Activated naive CD8-positive, alpha-beta T cell (primary cell): ENCODE data around the gene SYCE3.

Source experiments
- H3K27ac Mint-ChIP-seq: one replicate; pipeline ENCODE4 v1.8.0; 2021; ENCODE audit warnings: mixed read lengths
- H3K27me3 Mint-ChIP-seq: one replicate; pipeline ENCODE4 v1.8.0; 2021; ENCODE audit warnings: mixed read lengths
- H3K36me3 Mint-ChIP-seq: one replicate; pipeline ENCODE4 v1.8.0; 2021; ENCODE audit warnings: mixed read lengths
- H3K4me1 Mint-ChIP-seq: one replicate; pipeline ENCODE4 v1.8.0; 2021; ENCODE audit warnings: low read depth, mixed read lengths
- H3K4me3 Mint-ChIP-seq: one replicate; pipeline ENCODE4 v1.8.0; 2021; ENCODE audit warnings: mild to moderate bottlenecking, mixed read lengths
- H3K9me3 Mint-ChIP-seq: one replicate; pipeline ENCODE4 v1.8.0; 2021; ENCODE audit warnings: low read depth, mixed read lengths

SYCE3 gene

DNA sequence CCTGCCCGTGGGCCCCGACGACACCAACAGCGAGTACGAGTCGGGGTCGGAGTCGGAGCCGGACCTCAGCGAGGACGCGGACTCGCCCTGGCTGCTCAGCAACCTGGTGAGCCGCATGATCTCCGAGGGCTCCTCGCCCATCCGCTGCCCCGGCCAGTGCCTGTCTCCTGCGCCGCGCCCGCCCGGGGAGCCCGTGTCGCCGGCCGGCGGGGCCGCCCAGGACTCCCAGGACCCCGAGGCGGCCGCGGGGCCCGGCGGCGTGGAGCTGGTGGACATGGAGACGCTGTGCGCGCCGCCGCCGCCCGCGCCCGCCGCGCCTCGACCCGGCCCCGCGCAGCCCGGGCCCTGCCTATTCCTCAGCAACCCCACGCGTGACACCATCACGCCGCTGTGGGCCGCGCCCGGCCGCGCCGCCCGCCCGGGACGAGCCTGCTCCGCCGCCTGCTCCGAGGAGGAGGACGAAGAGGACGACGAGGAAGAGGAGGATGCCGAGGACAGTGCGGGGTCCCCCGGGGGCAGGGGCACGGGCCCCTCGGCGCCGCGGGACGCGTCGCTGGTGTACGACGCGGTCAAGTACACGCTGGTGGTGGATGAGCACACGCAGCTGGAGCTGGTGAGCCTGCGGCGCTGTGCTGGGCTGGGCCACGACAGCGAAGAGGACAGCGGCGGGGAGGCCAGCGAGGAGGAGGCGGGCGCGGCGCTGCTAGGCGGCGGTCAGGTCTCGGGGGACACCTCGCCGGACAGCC, 41.7 kb upstream of the SYCE3 start:
- peaks cover 21% of the 10 kb centered on the region for H3K27me3 Mint-ChIP-seq

DNA sequence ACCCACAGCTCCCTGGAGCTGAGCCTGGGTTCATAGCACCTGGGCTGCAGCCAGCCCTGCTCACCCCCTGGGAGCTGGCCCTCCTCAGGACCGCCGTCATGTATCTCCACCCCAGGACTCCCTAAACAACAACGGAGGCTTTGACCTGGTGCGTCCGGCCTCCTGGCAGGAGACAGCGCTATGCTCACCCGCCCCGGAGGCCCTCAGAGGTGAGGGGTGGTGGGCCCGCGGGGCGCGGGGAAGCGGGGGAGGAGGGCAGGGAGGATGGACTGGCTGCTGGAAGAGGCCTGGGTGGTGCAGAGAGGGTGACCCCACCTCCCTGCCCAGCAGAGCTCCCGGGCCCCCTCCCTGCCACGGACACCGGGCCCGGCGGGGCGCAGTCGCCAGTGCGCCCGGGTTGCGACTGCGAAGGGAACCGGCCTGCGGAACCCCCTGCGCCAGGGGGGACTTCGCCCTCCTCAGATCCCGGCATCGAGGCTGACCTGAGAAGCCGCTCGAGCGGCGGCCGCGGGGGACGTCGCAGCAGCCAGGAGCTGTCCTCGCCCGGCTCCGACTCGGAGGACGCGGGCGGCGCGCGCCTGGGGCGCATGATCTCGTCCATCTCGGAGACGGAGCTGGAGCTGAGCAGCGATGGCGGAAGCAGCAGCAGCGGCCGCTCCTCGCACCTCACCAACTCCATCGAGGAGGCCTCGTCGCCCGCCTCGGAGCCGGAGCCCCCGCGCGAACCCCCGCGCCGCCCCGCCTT, 41.0 kb upstream of the SYCE3 start:
- peaks cover 15% of the 10 kb centered on the region for H3K4me1 Mint-ChIP-seq
- peaks cover 21% of the 10 kb centered on the region for H3K27me3 Mint-ChIP-seq
- no peak overlapping the region for H3K27ac Mint-ChIP-seq
- no peaks in the 10 kb centered on the region for H3K9me3 Mint-ChIP-seq
- H3K4me3 Mint-ChIP-seq = no peak overlapping the region
- H3K36me3 Mint-ChIP-seq = no peaks in the 10 kb centered on the region

More for the DNA sequence above, 41.7 kb upstream of the SYCE3 start:
- no peaks in the 10 kb centered on the region for H3K36me3 Mint-ChIP-seq
- no peak overlapping the region for H3K27ac Mint-ChIP-seq
- H3K4me1 Mint-ChIP-seq = peaks cover 15% of the 10 kb centered on the region
- no peak overlapping the region for H3K4me3 Mint-ChIP-seq
- H3K9me3 Mint-ChIP-seq = no peaks in the 10 kb centered on the region

DNA sequence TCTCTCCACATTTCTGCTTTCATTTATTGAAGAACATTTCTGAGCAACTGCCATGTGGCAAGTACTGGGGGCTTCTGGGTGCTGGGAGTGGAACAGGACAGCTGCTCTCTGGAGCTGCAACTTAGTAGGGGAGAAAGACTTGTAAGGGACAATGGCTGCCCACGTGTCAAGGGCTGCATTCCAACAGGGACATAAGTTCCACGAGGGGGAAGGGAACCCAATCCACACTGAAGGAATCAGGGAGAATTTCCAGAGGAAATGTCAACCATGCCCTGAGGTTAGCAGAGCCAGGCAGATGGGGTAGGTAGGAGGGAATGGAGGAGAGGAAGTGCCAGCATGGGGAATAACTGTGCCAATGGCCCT, 39.6 kb upstream of the SYCE3 start:
- Mint-ChIP-seq H3K27ac (no peak overlapping the region), H3K4me3 (peak overlapping the region; percentile 77), H3K36me3 (peaks cover 2% of the 10 kb centered on the region), H3K4me1 (peaks cover 15% of the 10 kb centered on the region), H3K9me3 (no peaks in the 10 kb centered on the region), H3K27me3 (peaks cover 20% of the 10 kb centered on the region)

DNA sequence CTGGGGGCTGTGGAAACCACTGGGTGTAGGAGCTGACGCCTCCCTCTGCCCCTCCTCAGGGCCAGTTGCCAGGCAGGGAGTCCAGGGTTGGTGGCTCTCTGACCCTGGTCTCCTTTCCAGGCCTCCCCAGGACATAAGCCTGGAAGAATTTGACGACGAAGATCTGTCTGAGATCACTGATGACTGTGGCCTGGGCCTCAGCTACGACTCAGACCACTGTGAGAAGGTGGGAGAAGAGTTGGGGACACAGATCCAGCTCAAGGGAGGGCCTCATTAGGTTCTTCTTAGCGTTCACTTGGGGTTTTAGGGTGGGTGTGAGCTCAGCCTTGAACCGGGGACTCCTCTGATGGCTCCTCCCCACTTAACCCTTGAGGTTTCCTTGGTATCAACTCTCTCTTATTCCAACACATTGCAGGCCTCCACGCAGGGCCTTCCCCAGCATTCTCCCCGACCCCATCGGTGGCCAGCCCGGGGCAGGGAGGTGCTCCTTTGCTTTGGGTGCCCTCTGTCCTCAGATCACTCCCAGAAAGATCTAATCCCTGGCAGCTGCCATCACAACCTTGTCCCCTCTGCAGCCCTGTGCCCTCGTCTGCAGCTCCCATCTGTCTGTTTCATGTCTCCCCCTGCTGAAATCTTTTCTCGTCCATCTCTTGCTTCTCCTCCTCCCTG, 39.1 kb upstream of the SYCE3 start:
- Mint-ChIP-seq H3K9me3 (no peaks in the 10 kb centered on the region), H3K4me1 (peaks cover 15% of the 10 kb centered on the region), H3K36me3 (peaks cover 5% of the 10 kb centered on the region), H3K27me3 (peaks cover 19% of the 10 kb centered on the region), H3K27ac (no peak overlapping the region), H3K4me3 (peak overlapping the region; percentile 77)

DNA sequence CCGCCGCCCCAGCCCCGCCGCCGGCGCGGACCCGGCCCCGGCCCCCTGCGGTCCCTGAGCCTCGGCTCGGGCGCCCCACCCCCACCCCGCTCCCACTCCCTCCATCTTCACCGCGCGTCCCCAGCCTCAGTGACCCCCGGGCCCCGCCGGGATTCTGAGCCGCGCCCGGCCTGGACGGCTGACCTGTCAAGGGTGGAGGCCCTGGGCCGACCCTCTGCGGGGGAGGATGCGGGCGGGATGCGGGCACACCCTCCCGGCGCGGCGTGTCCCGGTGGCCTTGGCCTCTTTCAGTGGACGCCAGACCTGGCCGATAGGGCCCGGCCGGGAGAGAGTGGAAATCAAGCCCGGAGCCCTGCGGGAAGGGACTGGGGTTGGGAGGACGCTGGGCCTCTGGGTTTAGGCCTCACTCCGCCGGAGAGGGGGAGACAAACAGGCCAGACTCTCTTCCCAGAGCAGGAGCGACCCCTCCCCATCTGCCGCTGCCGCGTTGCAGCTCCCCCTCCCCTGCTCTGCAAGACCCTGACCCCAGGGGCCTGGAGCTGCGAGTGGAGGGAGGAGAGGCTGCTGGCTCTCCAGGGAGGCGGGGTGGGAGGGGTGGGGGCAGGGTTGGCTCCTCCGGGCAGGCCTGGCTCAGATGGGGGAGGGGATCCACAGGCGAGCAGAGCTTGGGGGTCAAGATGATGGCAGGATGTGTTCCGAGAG, 38.4 kb upstream of the SYCE3 start:
- Mint-ChIP-seq H3K27ac (no peak overlapping the region), H3K4me3 (peak overlapping the region; percentile 77), H3K9me3 (no peaks in the 10 kb centered on the region), H3K4me1 (peaks cover 15% of the 10 kb centered on the region), H3K27me3 (peaks cover 19% of the 10 kb centered on the region), H3K36me3 (peaks cover 8% of the 10 kb centered on the region)

- H3K27ac Mint-ChIP-seq = no peak within 1 kb of the TSS
- H3K27me3 Mint-ChIP-seq = peaks cover 19% of the 10 kb centered on the region
- peak within 1 kb of the TSS; percentile 77 for H3K4me3 Mint-ChIP-seq
- no peaks in the 10 kb centered on the region for H3K9me3 Mint-ChIP-seq
- peaks cover 15% of the 10 kb centered on the region for H3K4me1 Mint-ChIP-seq
- peaks cover 8% of the 10 kb centered on the region for H3K36me3 Mint-ChIP-seq
These were observed 37.8 kb upstream of the SYCE3 start, which contains the start of gene MAPK8IP2 for GRCh38 chr22:50600538-50600937. Gene MAPK8IP2 (plus strand): TSS chr22:50600793. CDS start chr22:50600819, 26 bp downstream.

- peaks cover 8% of the 10 kb centered on the region for H3K36me3 Mint-ChIP-seq
- peaks cover 19% of the 10 kb centered on the region for H3K27me3 Mint-ChIP-seq
- H3K27ac Mint-ChIP-seq = no peak overlapping the region
- no peaks in the 10 kb centered on the region for H3K9me3 Mint-ChIP-seq
- H3K4me3 Mint-ChIP-seq = peak overlapping the region; percentile 74
- H3K4me1 Mint-ChIP-seq = peaks cover 15% of the 10 kb centered on the region
These were observed 37.2 kb upstream of the SYCE3 start for GRCh38 chr22:50599816-50600455.

- peaks cover 8% of the 10 kb centered on the region for H3K36me3 Mint-ChIP-seq
- H3K27me3 Mint-ChIP-seq = peaks cover 11% of the 10 kb centered on the region
- no peaks in the 10 kb centered on the region for H3K9me3 Mint-ChIP-seq
- H3K27ac Mint-ChIP-seq = no peak overlapping the region
- peaks cover 9% of the 10 kb centered on the region for H3K4me1 Mint-ChIP-seq
- no peak overlapping the region for H3K4me3 Mint-ChIP-seq
These were observed 34.4 kb upstream of the SYCE3 start for GRCh38 chr22:50597097-50597496.

- Mint-ChIP-seq H3K27ac (no peak overlapping the region), H3K4me3 (no peak overlapping the region), H3K9me3 (no peaks in the 10 kb centered on the region), H3K4me1 (peaks cover 4% of the 10 kb centered on the region), H3K36me3 (peaks cover 8% of the 10 kb centered on the region), H3K27me3 (peaks cover 5% of the 10 kb centered on the region)
These were observed 32.5 kb upstream of the SYCE3 start for GRCh38 chr22:50595189-50595588.

GRCh38 chr22:50587407-50587806, 24.7 kb upstream of the SYCE3 start:
- no peak overlapping the region for H3K27ac Mint-ChIP-seq

DNA sequence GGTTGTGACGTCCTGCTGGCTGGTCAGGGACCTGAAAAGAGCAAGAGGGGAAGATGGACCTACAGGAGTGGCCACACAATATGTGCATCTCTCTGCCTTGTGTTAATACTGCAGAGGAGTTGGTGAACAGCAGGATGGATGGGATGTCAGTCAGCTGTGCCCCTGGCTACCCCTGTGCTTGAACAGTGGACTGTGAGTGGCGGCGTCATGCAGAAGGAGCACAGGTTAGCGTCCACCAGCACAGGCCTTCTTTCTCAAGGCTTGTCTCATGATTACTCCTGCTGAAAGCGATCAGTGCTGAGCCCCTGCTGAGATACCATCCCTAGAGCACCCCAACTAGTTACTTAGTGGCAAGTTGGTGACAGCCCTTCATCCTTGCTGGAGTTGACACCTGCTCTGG, 23.7 kb upstream of the SYCE3 start:
- no peak overlapping the region for H3K27ac Mint-ChIP-seq
- H3K9me3 Mint-ChIP-seq = no peaks in the 10 kb centered on the region
- H3K36me3 Mint-ChIP-seq = no peaks in the 10 kb centered on the region
- H3K4me3 Mint-ChIP-seq = no peak overlapping the region
- peaks cover 12% of the 10 kb centered on the region for H3K4me1 Mint-ChIP-seq
- H3K27me3 Mint-ChIP-seq = no peaks in the 10 kb centered on the region

More at GRCh38 chr22:50587407-50587806, 24.7 kb upstream of the SYCE3 start:
- Mint-ChIP-seq H3K9me3 (no peaks in the 10 kb centered on the region), H3K36me3 (no peaks in the 10 kb centered on the region), H3K27me3 (no peaks in the 10 kb centered on the region), H3K4me1 (peaks cover 9% of the 10 kb centered on the region), H3K4me3 (no peak overlapping the region)

- no peak overlapping the region for H3K4me3 Mint-ChIP-seq
- H3K9me3 Mint-ChIP-seq = no peaks in the 10 kb centered on the region
- no peaks in the 10 kb centered on the region for H3K27me3 Mint-ChIP-seq
- no peak overlapping the region for H3K27ac Mint-ChIP-seq
- H3K36me3 Mint-ChIP-seq = no peaks in the 10 kb centered on the region
- peaks cover 13% of the 10 kb centered on the region for H3K4me1 Mint-ChIP-seq
These were observed 23.1 kb upstream of the SYCE3 start for GRCh38 chr22:50585781-50586180.

DNA sequence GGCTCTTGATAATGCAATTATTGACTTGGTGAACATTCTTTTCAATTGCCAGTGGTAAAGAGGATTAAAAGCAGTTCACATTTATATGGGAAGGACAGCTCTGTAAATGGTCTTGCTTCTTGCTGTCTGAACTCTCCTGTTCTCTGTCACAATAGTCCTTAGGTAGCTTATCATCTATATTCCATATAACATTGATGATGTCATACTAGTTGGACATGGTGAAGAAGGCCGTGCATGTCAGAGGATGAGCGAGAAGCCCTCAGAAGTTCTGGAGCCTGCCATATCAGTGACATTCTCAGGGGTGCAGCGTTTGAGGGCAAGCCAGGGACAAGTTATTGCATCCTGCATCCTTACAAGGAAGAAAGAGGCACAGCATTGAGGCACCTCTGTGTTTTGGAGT, 22.5 kb upstream of the SYCE3 start:
- Mint-ChIP-seq H3K9me3 (no peaks in the 10 kb centered on the region), H3K4me1 (peaks cover 14% of the 10 kb centered on the region), H3K36me3 (no peaks in the 10 kb centered on the region), H3K27me3 (no peaks in the 10 kb centered on the region), H3K27ac (no peak overlapping the region), H3K4me3 (no peak overlapping the region)
